GM12891 (cell line): ENCODE measurements around the gene ARHGEF12.

Source experiments
- POLR2A ChIP-seq: IDR thresholded peaks from 2 replicates; pipeline ENCODE4 v1.6.1; 2011; ENCODE audit warnings: low read depth, low read length, control low read depth
- POLR2AphosphoS5 ChIP-seq: IDR thresholded peaks from 2 replicates; pipeline ENCODE4 v1.6.1; 2011; ENCODE audit warnings: low read depth, low read length, control low read depth

GRCh38 chr11:120526241-120526640, 190.0 kb downstream of the ARHGEF12 start:
- TF ChIP-seq POLR2AphosphoS5 (no peak), POLR2A (no peak)
